ENCODE results near the gene SCNN1B. TPM values are rescaled to one million over a fixed set of nuclear protein-coding genes. Genes with fewer than 3 reads are reported as not detected.

Gene SCNN1B
- total and polyA plus RNA-seq, 10 donors = 0.80 to 6.3 (median 2.9) TPM

- no peaks in the 10 kb centered on the region for H3K36me3 ChIP-seq
- intact Hi-C loops (cut with DNase I; ENCODE audit: low total_unique reads) = no loop called here
- TF ChIP-seq POLR2AphosphoS5 (IDR thresholded peaks at IDR 0.05) = no peak
- no peak for TF ChIP-seq POLR2A (IDR thresholded peaks at IDR 0.05)
- TF ChIP-seq CTCF (IDR thresholded peaks at IDR 0.05 in 8 of 11, conservative IDR thresholded peaks at IDR 0.05 in 3 of 11) = no peak
- no peaks in the 10 kb centered on the region for H3K4me1 ChIP-seq
- no peaks in the 10 kb centered on the region for H3K9me3 ChIP-seq
- H3K27me3 ChIP-seq (replicated peaks in 1 of 7) = no peaks in the 10 kb centered on the region
- H3K27ac ChIP-seq = no peak overlapping the region
- peak; percentile 51 for DNase-seq
- no peak overlapping the region for H3K4me3 ChIP-seq
- 85 to 91% (median 86%) methylated on average over 13 of the region's 13 CpGs for WGBS, 5 donors
These were observed 53.1 kb downstream of the SCNN1B start for GRCh38 chr16:23355106-23355670.

- H3K9me3 ChIP-seq = no peaks in the 10 kb centered on the region
- DNase-seq = peak; percentile 53
- WGBS, 5 donors = 86 to 92% (median 89%) methylated on average over 4 to 7 of the region's 7 CpGs
These were observed 54.8 kb downstream of the SCNN1B start for GRCh38 chr16:23356941-23357340.

GRCh38 chr16:23357761-23358290 lies 55.7 kb downstream of the SCNN1B start:
- no peaks in the 10 kb centered on the region for H3K36me3 ChIP-seq
- no peaks in the 10 kb centered on the region for H3K9me3 ChIP-seq
- intact Hi-C loops (cut with DNase I; ENCODE audit: low total_unique reads) = no loop called here
- DNase-seq = peak; percentile 50
- no peaks in the 10 kb centered on the region for H3K4me1 ChIP-seq
- no peak overlapping the region for H3K27ac ChIP-seq
- 76 to 87% (median 79%) methylated on average over 7 to 8 of the region's 8 CpGs for WGBS, 5 donors
- TF ChIP-seq POLR2A (IDR thresholded peaks at IDR 0.05) (no peak), CTCF (IDR thresholded peaks at IDR 0.05 in 8 of 11, conservative IDR thresholded peaks at IDR 0.05 in 3 of 11) (no peak), POLR2AphosphoS5 (IDR thresholded peaks at IDR 0.05) (no peak)
- no peak overlapping the region for H3K4me3 ChIP-seq
- H3K27me3 ChIP-seq (replicated peaks in 1 of 7) = no peaks in the 10 kb centered on the region

More at GRCh38 chr16:23356941-23357340, 54.8 kb downstream of the SCNN1B start:
- TF ChIP-seq POLR2AphosphoS5 (IDR thresholded peaks at IDR 0.05) = no peak
- TF ChIP-seq POLR2A (IDR thresholded peaks at IDR 0.05) = no peak
- no peak for TF ChIP-seq CTCF (IDR thresholded peaks at IDR 0.05 in 8 of 11, conservative IDR thresholded peaks at IDR 0.05 in 3 of 11)
- H3K36me3 ChIP-seq = no peaks in the 10 kb centered on the region
- intact Hi-C loops (cut with DNase I; ENCODE audit: low total_unique reads) = no loop called here
- no peaks in the 10 kb centered on the region for H3K4me1 ChIP-seq
- H3K27me3 ChIP-seq (replicated peaks in 1 of 7) = no peaks in the 10 kb centered on the region
- no peak overlapping the region for H3K27ac ChIP-seq
- no peak overlapping the region for H3K4me3 ChIP-seq

GRCh38 chr16:23359092-23359760 lies 57.1 kb downstream of the SCNN1B start:
- intact Hi-C loops (cut with DNase I; ENCODE audit: low total_unique reads) = no loop called here
- Histone ChIP-seq H3K27me3 (replicated peaks in 1 of 7) (no peaks in the 10 kb centered on the region), H3K27ac (no peak overlapping the region), H3K36me3 (no peaks in the 10 kb centered on the region), H3K4me3 (no peak overlapping the region), H3K4me1 (no peaks in the 10 kb centered on the region), H3K9me3 (no peaks in the 10 kb centered on the region)
- TF ChIP-seq POLR2A (IDR thresholded peaks at IDR 0.05) (no peak), POLR2AphosphoS5 (IDR thresholded peaks at IDR 0.05) (no peak), CTCF (IDR thresholded peaks at IDR 0.05 in 8 of 11, conservative IDR thresholded peaks at IDR 0.05 in 3 of 11) (no peak)
- 54 to 70% (median 62%) methylated on average over 8 of the region's 8 CpGs for WGBS, 5 donors
- DNase-seq = peak; percentile 27

All from spleen (tissue), 11 donors.